ENCODE measurements around the gene CLCN4.

- TF ChIP-seq CTCF (IDR thresholded peaks at IDR 0.05 in 8 of 11, conservative IDR thresholded peaks at IDR 0.05 in 3 of 11) = no peak
- TF ChIP-seq POLR2A (IDR thresholded peaks at IDR 0.05) = no peak
These were observed 6.3 kb downstream of the CLCN4 start for GRCh38 chrX:10163031-10163430.
